Heart left ventricle (tissue), 16 donors: ENCODE data around the gene KANK2. TPM values are rescaled to one million over a fixed set of nuclear protein-coding genes. Genes with fewer than 3 reads are reported as not detected.

ENCODE experiments used
- ATAC-seq, 4 donors: fragments of 200-7000 bp; cut with Tn5 transposase; one replicate each; pipeline ENCODE4 v1.9.1; 2020 to 2022; ENCODE audit warnings: moderate library complexity in 4 of 4, mild to moderate bottlenecking in 3 of 4, moderate number of reproducible peaks in 1 of 4
- DNase-seq, 5 donors: peaks; one replicate each; pipeline ENCODE4 v3.0.0-alpha.2; 2020
- H3K27ac ChIP-seq, 12 donors: fragments of 200-600 bp; sonication (generic) in 4 of 12; one replicate each; pipeline versions ENCODE4 v1.5.0 to v1.8.0; 2016 to 2022; ENCODE audit warnings: mild to moderate bottlenecking in 2 of 12
- H3K27me3 ChIP-seq, 9 donors: fragments of 200-600 bp; sonication (generic) in 2 of 9; one replicate each; pipeline versions ENCODE4 v1.5.1 to v1.8.0; 2016 to 2022; ENCODE audit warnings: mild to moderate bottlenecking in 3 of 9
- H3K36me3 ChIP-seq, 9 donors: fragments of 200-600 bp; sonication (generic) in 2 of 9; one replicate each; pipeline versions ENCODE4 v1.5.0 to v1.8.0; 2018 to 2022; ENCODE audit warnings: mild to moderate bottlenecking in 2 of 9
- H3K4me1 ChIP-seq, 12 donors: fragments of 200-600 bp; sonication (generic) in 4 of 12; one replicate each; pipeline versions ENCODE4 v1.5.0 to v1.8.0; 2016 to 2022; ENCODE audit warnings: mild to moderate bottlenecking in 3 of 12
- H3K4me3 ChIP-seq, 12 donors: fragments of 200-600 bp; sonication (generic) in 4 of 12; one replicate each; pipeline versions ENCODE4 v1.5.0 to v1.8.0; 2017 to 2022; ENCODE audit warnings: mild to moderate bottlenecking in 9 of 12, moderate library complexity in 4 of 12
- H3K9me3 ChIP-seq, 12 donors: fragments of 200-600 bp; sonication (generic) in 4 of 12; one replicate each; pipeline versions ENCODE4 v1.5.0 to v1.8.0; 2016 to 2022; ENCODE audit warnings: mild to moderate bottlenecking in 1 of 12
- POLR2A ChIP-seq, 2 donors: fragments of 450-650 bp; IDR thresholded peaks; one replicate each; pipeline ENCODE4 v1.6.1; 2017; ENCODE audit warnings: antibody characterized with exemption in 2 of 2, mild to moderate bottlenecking in 2 of 2, moderate library complexity in 2 of 2
- WGBS, 4 donors: extraction: QIAGEN DNeasy Blood & Tissue Kit in 2 of 4; methylation state at CpG; one replicate each; pipeline versions ENCODE4 v1.1.5 to v1.1.7; 2013 to 2018; 5-methylcytosine and 5-hydroxymethylcytosine counted together
- intact Hi-C, 10 donors: fragments of 100-400 bp; cut with DNase I; formaldehyde crosslinking; loops; one replicate each; pipeline versions ENCODE4 v1.11.1 to v1.14.2; 2022
- polyA plus RNA-seq, 2 donors: library from polyadenylated mRNA; stranded (reverse); fragments of 200-250 nt; gene quantifications; one replicate each; pipeline ENCODE4 v1.2.3, GENCODE V29; 2013
- total RNA-seq, 9 donors: library from RNA; depleted of rRNA in 2 of 9; stranded (reverse); fragments of >200 nt in 2 of 9; fragmentation: NEBNext Ultra II Directional in 3 of 9; extraction: Animal tissue kit (Norgen Biotek cat#: 25700) in 3 of 9; gene quantifications; one replicate each; pipeline versions ENCODE4 v1.1.0 to v1.2.4, GENCODE V29; 2016 to 2023
- TF ChIP-seq, protein P1 (sequence below), 12 donors: fragments of 200-600 bp; sonication (generic) in 4 of 12; IDR thresholded peaks; one replicate each; pipeline versions ENCODE4 v1.5.0 to v1.8.0; 2018 to 2022; ENCODE audit warnings: antibody characterized with exemption in 12 of 12, mild to moderate bottlenecking in 5 of 12
- donor health status: ischemic (EF 13 %, LVEDD 7.1; RV severe dilation, severe dysfunction).
- donor health status: healthy with polysubstance abuse.
- donor health status: DM: no; HTN: yes; CAD: no.
- donor health status: DM: no; HTN: no; CAD: no.
- donor health status: ischemic (EF 25% LVEDD 6.9; RV normal size, moderate dysfunction).
- donor health status: ischemic (EF 25% LVEDD 5.7; RV mildly dilated, moderate dysfunction).
- donor health status: healthy.
- donor health status: DM: yes; HTN: yes; CAD: no.
- donor health status: ischemic (EF 35%, LVEDD 5.7; RV mildly dilated, moderate dysfunction).
- donor health status: nonischemic (EF 11% LVEDD 7.7; RV severe dilation, severe dysfunction).
- donor health status: DM: yes; HTN: yes; CAD: no.
- donor health status: PGD.
- donor health status: ischemic (EF 29% LVEDD 5.4; RV normal size, mild dysfunction).
- donor health status: nonischemic (EF 23%, LVEDD 6.1; RV moderate dilation, normal function).

Gene KANK2
- total and polyA plus RNA-seq, 11 donors = 232 to 1,831 (median 294) TPM

DNA sequence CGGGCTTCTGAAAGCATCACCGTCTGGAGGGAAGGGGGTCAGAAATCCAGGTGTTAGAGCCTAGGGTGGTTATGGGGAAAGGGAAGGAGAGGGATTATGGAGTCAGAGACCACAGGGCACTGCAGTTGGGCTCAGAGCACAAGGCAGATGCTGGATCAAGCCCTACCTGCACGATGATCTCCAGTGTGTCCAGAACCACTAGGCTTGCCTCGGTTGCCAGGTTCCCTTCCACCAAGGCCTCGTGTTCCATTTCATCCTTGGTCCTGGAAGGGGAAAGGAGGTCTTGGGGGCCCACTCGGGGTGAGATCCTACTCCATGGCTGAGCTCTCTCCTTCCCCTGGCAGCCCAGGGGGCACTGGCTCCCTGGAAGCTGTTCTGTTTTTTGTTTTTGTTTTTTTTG, 17.0 kb upstream of the KANK2 start:
- H3K36me3 ChIP-seq = peaks cover 0 to 91% (median 73%) of the 10 kb centered on the region in 9 donors
- TF ChIP-seq, protein P1, sequence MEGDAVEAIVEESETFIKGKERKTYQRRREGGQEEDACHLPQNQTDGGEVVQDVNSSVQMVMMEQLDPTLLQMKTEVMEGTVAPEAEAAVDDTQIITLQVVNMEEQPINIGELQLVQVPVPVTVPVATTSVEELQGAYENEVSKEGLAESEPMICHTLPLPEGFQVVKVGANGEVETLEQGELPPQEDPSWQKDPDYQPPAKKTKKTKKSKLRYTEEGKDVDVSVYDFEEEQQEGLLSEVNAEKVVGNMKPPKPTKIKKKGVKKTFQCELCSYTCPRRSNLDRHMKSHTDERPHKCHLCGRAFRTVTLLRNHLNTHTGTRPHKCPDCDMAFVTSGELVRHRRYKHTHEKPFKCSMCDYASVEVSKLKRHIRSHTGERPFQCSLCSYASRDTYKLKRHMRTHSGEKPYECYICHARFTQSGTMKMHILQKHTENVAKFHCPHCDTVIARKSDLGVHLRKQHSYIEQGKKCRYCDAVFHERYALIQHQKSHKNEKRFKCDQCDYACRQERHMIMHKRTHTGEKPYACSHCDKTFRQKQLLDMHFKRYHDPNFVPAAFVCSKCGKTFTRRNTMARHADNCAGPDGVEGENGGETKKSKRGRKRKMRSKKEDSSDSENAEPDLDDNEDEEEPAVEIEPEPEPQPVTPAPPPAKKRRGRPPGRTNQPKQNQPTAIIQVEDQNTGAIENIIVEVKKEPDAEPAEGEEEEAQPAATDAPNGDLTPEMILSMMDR (IDR thresholded peaks at IDR 0.05) = no peak
- TF ChIP-seq POLR2A (IDR thresholded peaks at IDR 0.05) = no peak

DNA sequence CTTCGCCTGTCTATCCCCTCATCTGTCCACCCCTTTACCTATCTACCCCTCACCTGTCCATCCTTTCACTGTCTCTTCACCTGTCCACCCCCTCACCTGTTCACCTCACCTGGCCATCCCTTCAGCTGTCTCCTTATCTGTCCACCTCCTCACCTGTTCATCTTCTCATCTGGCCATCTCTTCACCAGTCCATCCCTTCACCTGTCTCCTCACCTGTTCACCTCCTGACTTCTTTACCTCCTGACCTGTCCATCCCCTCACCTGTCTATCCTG, 13.2 kb upstream of the KANK2 start:
- Histone ChIP-seq H3K4me3 (no peak overlapping the region), H3K27ac (no peak overlapping the region), H3K27me3 (no peaks in the 10 kb centered on the region), H3K9me3 (no peaks in the 10 kb centered on the region), H3K36me3 (peaks cover 0 to 93% (median 69%) of the 10 kb centered on the region in 9 donors), H3K4me1 (no peaks in the 10 kb centered on the region)
- ATAC-seq (no peak), DNase-seq (no peak)
- intact Hi-C loops = loop anchor here in 1 of 10 donors (5.0 kb wide), 1 partner anchor 83 kb away; no protein-coding TSS in a partner anchor
- WGBS, 4 donors = 87 to 96% (median 91%) methylated on average over 1 of the region's 1 CpG
- no peak for TF ChIP-seq POLR2A (IDR thresholded peaks at IDR 0.05)

More for the DNA sequence above, 17.0 kb upstream of the KANK2 start:
- WGBS, 4 donors = 87 to 95% (median 93%) methylated on average over 6 of the region's 6 CpGs
- ATAC-seq (no peak), DNase-seq (no peak)
- Histone ChIP-seq H3K9me3 (no peaks in the 10 kb centered on the region), H3K4me3 (no peak overlapping the region), H3K27me3 (no peaks in the 10 kb centered on the region), H3K27ac (no peak overlapping the region), H3K4me1 (no peaks in the 10 kb centered on the region)
- intact Hi-C loops = loop anchor here in 1 of 10 donors (5.0 kb wide), 1 partner anchor 87 kb away; no protein-coding TSS in a partner anchor

DNA sequence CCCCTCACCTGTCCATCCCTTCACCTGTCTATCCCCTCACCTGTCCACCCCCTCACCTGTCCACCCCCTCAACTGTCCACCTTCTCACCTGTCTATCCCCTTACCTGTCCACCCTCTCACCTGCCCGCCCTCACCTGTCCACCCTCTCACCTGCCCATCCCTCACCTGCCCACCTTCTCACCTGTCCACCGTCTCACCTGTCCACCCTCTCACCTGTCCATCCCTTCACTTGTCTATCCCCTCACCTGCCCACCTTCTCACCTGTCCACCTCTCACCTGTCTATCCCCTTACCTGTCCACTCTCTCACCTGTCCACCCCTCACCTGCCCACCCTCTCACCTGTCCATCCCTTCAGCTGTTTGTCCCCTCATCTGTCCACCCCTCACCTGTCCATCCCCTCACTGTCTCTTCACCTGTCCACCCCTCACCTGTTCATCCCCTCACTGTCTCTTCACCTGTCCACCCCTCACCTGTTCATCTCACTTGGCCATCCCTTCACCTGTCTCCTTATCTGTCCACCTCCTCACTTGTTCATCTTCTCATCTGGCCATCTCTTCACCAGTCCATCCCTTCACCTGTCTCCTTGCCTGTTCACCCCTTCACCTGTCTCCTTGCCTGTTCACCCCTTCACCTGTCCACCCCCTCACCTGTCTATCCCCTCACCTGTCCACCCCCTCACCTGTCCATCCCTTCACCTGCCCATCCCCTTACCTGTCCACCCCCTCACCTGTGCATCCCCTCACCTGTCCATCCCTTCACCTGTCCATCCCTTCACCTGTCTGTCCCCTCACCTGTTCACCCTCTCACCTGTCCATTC, 12.7 kb upstream of the KANK2 start:
- no peak overlapping the region for H3K4me3 ChIP-seq
- peaks cover 0 to 4% (median 2%) of the 10 kb centered on the region in 12 donors for H3K4me1 ChIP-seq
- intact Hi-C loops = loop anchor here in 5 of 10 donors (5.0 to 10.0 kb wide), 4 partner anchors 83 to 275 kb away; no protein-coding TSS in a partner anchor
- no peaks in the 10 kb centered on the region for H3K27me3 ChIP-seq
- H3K27ac ChIP-seq = no peak overlapping the region
- ATAC-seq (no peak), DNase-seq (no peak)
- TF ChIP-seq, protein P1 (IDR thresholded peaks at IDR 0.05) = no peak
- no peak for TF ChIP-seq POLR2A (IDR thresholded peaks at IDR 0.05)
- H3K9me3 ChIP-seq = no peaks in the 10 kb centered on the region
- WGBS, 4 donors = 74 to 88% (median 86%) methylated on average over 2 of the region's 2 CpGs
- H3K36me3 ChIP-seq = peaks cover 0 to 93% (median 63%) of the 10 kb centered on the region in 9 donors

DNA sequence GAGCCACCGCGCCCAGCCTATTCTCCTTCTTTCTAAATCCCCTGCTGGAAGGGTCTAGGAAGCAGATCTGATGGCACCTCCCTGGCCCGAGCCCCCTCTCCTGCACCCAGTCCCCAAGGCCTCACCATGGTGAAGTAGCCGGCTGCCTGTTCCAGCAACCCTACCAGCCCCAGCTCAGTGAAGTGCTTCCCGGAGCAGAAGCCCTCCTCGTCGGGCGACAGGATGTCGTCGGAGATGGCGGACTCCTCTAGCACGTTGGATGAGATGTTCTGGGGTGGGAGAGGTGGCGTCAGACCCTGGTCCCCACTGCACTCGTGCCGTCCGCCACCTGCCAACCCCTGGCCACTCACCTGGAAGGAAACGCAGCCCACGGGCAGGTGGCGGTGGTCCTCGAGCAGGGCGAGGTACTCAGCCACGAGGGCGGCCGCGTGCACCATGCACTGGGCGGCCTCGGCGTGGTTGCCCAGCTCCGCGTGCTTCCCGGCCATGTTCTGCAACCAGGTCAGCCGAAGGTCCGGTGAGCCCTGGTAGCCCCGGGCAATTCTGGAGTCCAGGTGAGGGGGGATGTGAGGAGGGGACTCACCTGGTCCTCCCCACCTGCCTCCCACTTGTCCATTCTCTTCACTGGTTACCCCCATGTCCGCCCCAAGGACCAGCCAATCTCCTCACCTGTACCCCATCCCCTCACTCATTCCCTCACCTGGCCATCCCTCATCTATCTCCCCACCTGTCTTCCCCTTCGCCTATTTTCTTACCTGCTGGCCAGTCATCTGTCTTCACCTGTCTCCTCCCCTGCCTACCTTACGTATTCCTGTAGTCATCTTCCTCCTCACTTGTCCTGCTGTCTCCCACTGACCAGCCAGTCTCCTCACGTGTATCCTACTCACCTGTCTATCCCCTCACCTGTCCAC, 11.5 kb upstream of the KANK2 start:
- TF ChIP-seq, protein P1 (IDR thresholded peaks at IDR 0.05) = no peak
- TF ChIP-seq POLR2A (IDR thresholded peaks at IDR 0.05) = no peak
- H3K4me3 ChIP-seq = no peak overlapping the region
- peaks cover 0 to 16% (median 13%) of the 10 kb centered on the region in 12 donors for H3K4me1 ChIP-seq
- ATAC-seq (no peak), DNase-seq (no peak)
- intact Hi-C loops = loop anchor here in 4 of 10 donors (5.0 to 10.0 kb wide), 3 partner anchors 172 to 274 kb away; no protein-coding TSS in a partner anchor
- H3K27me3 ChIP-seq = no peaks in the 10 kb centered on the region
- no peaks in the 10 kb centered on the region for H3K9me3 ChIP-seq
- no peak overlapping the region for H3K27ac ChIP-seq
- peaks cover 0 to 92% (median 51%) of the 10 kb centered on the region in 9 donors for H3K36me3 ChIP-seq
- WGBS, 4 donors = 82 to 88% (median 84%) methylated on average over 35 to 38 of the region's 38 CpGs
